ENCODE measurements around the gene TMEM121. TPM values are rescaled to one million over a fixed set of nuclear protein-coding genes. Genes with fewer than 3 reads are reported as not detected.

The TMEM121 gene
- total RNA-seq, 1 donor from 2014 or later: 4.0 TPM

DNA sequence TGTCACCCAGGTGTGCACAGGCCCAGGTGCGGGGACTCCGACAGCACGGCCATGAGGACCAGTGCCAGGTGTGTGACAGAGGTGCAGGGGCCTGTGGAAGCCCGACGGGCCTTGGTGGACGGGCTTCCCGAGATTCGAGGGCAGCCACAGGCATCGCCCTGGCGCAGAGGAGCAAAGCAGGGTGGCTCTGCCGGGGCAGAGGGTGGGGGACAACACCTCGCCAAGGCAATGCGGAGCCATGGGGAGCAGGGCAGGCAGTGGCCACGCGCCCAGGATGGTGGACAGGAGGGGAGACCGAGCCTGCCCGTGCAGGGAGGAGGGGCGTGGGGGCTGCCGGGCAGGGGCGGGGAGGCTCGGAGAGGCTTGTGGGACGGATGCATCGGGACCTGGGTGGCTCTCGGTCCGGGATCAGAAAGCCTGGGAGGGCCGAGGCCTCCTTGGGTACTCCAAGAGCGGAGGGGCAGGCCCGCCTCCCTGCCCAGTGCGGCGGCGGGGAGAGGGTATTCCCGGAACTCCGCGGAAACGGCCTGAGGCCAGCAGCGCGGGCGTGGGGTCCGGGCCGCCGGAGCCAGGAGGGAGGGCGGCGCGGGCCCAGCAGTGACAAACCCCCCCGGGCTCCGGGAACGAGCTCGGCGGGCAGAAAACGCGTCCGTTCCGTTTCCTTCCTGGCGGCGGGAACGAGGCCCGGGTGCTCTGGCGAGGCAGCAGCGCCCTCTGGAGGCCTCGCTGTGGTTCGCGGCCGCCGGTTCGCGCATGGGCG lies 1.6 kb downstream of the TMEM121 start:
- peaks cover under 1% of the 10 kb centered on the region for H3K36me3 Mint-ChIP-seq (ENCODE audit: low read depth, unreplicated experiment)
- Histone ChIP-seq H3K27me3 (ENCODE audit: insufficient read depth, low read length) (no peaks in the 10 kb centered on the region), H3K4me2 (ENCODE audit: low read length) (peak overlapping the region; percentile 87), H3K27ac (ENCODE audit: low read depth, low read length) (no peak overlapping the region), H2AFZ (ENCODE audit: low read depth, low read length) (peak overlapping the region; percentile 83), H3K36me3 (ENCODE audit: insufficient read depth, low read length) (no peaks in the 10 kb centered on the region), H3K9me3 (ENCODE audit: insufficient read depth, low read depth, low read length) (no peaks in the 10 kb centered on the region), H3K9ac (ENCODE audit: low read length) (peak overlapping the region; percentile 72), H4K20me1 (ENCODE audit: insufficient read depth, low read length) (no peaks in the 10 kb centered on the region), H3K4me1 (ENCODE audit: insufficient read depth, low read length) (peaks cover 7% of the 10 kb centered on the region), H3K4me3 (ENCODE audit: insufficient read depth, low read depth, low read length) (peak overlapping the region; percentile 56), H3K79me2 (ENCODE audit: insufficient read depth, low read length) (no peaks in the 10 kb centered on the region)
- peaks cover 28% of the 10 kb centered on the region for H3K27me3 Mint-ChIP-seq (ENCODE audit: low read depth, unreplicated experiment)
- peaks cover 2% of the 10 kb centered on the region for H3K9me3 Mint-ChIP-seq (ENCODE audit: unreplicated experiment)
- H3K4me1 Mint-ChIP-seq (ENCODE audit: low read depth, unreplicated experiment): no peaks in the 10 kb centered on the region
- FAIRE-seq (no peak), DNase-seq (ENCODE audit: low read depth) (peak; percentile 29)
- H3K27ac Mint-ChIP-seq (ENCODE audit: unreplicated experiment): no peak overlapping the region
- no peak overlapping the region for H3K4me3 Mint-ChIP-seq (ENCODE audit: unreplicated experiment)
- TF ChIP-seq, protein P1, sequence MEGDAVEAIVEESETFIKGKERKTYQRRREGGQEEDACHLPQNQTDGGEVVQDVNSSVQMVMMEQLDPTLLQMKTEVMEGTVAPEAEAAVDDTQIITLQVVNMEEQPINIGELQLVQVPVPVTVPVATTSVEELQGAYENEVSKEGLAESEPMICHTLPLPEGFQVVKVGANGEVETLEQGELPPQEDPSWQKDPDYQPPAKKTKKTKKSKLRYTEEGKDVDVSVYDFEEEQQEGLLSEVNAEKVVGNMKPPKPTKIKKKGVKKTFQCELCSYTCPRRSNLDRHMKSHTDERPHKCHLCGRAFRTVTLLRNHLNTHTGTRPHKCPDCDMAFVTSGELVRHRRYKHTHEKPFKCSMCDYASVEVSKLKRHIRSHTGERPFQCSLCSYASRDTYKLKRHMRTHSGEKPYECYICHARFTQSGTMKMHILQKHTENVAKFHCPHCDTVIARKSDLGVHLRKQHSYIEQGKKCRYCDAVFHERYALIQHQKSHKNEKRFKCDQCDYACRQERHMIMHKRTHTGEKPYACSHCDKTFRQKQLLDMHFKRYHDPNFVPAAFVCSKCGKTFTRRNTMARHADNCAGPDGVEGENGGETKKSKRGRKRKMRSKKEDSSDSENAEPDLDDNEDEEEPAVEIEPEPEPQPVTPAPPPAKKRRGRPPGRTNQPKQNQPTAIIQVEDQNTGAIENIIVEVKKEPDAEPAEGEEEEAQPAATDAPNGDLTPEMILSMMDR (IDR thresholded peaks at IDR 0.05; ENCODE audit: insufficient read depth, low read depth, low read length): peak; percentile 34
- TF ChIP-seq EZH2 (IDR thresholded peaks at IDR 0.05; ENCODE audit: insufficient read depth, low read length): no peak

DNA sequence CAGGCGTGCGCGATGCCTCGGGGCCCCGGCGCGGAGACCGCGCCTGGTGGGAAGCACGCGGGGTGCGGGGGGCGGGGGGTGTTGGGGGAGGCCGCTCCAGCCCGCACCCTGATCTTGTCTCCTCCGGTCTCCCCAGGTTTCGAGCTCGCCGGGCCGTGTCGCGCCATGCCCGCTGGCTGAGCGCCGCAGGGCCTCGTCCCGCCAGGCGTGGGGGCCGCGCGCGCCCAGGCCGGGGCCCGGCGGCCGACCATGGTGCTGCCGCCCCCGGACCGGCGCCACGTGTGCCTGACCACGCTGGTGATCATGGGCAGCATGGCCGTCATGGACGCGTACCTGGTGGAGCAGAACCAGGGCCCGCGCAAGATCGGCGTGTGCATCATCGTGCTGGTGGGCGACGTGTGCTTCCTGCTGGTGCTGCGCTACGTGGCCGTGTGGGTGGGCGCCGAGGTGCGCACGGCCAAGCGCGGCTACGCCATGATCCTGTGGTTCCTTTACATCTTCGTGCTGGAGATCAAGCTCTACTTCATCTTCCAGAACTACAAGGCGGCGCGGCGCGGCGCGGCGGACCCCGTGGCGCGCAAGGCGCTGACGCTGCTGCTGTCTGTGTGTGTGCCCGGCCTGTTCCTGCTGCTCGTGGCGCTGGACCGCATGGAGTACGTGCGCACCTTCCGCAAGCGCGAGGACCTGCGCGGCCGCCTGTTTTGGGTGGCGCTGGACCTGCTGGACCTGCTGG lies 2.4 kb downstream of the TMEM121 start:
- Mint-ChIP-seq H3K4me3 (ENCODE audit: unreplicated experiment) (no peak overlapping the region), H3K27me3 (ENCODE audit: low read depth, unreplicated experiment) (peaks cover 29% of the 10 kb centered on the region), H3K4me1 (ENCODE audit: low read depth, unreplicated experiment) (no peaks in the 10 kb centered on the region), H3K9me3 (ENCODE audit: unreplicated experiment) (peaks cover 2% of the 10 kb centered on the region), H3K36me3 (ENCODE audit: low read depth, unreplicated experiment) (peaks cover 1% of the 10 kb centered on the region), H3K27ac (ENCODE audit: unreplicated experiment) (no peak overlapping the region)
- peak overlapping the region; percentile 83 for H2AFZ ChIP-seq (ENCODE audit: low read depth, low read length)
- peak overlapping the region; percentile 56 for H3K4me3 ChIP-seq (ENCODE audit: insufficient read depth, low read depth, low read length)
- no peak overlapping the region for H3K27ac ChIP-seq (ENCODE audit: low read depth, low read length)
- DNase-seq (ENCODE audit: low read depth) (no peak), FAIRE-seq (no peak)
- H3K27me3 ChIP-seq (ENCODE audit: insufficient read depth, low read length): no peaks in the 10 kb centered on the region
- peak overlapping the region; percentile 87 for H3K4me2 ChIP-seq (ENCODE audit: low read length)
- H3K79me2 ChIP-seq (ENCODE audit: insufficient read depth, low read length): no peaks in the 10 kb centered on the region
- H3K36me3 ChIP-seq (ENCODE audit: insufficient read depth, low read length): no peaks in the 10 kb centered on the region
- no peaks in the 10 kb centered on the region for H3K9me3 ChIP-seq (ENCODE audit: insufficient read depth, low read depth, low read length)
- H3K4me1 ChIP-seq (ENCODE audit: insufficient read depth, low read length): peaks cover 7% of the 10 kb centered on the region
- H3K9ac ChIP-seq (ENCODE audit: low read length): no peak overlapping the region
- H4K20me1 ChIP-seq (ENCODE audit: insufficient read depth, low read length): no peaks in the 10 kb centered on the region
- no peak for TF ChIP-seq EZH2 (IDR thresholded peaks at IDR 0.05; ENCODE audit: insufficient read depth, low read length)
- TF ChIP-seq, protein P1 (IDR thresholded peaks at IDR 0.05; ENCODE audit: insufficient read depth, low read depth, low read length): no peak

DNA sequence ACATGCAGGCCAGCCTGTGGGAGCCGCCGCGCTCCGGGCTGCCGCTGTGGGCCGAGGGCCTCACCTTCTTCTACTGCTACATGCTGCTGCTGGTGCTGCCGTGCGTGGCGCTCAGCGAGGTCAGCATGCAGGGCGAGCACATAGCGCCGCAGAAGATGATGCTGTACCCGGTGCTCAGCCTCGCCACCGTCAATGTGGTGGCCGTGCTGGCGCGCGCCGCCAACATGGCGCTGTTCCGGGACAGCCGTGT lies 2.9 kb downstream of the TMEM121 start:
- Histone ChIP-seq H4K20me1 (ENCODE audit: insufficient read depth, low read length) (no peaks in the 10 kb centered on the region), H3K4me3 (ENCODE audit: insufficient read depth, low read depth, low read length) (peak overlapping the region; percentile 23), H3K9me3 (ENCODE audit: insufficient read depth, low read depth, low read length) (no peaks in the 10 kb centered on the region), H3K4me2 (ENCODE audit: low read length) (peak overlapping the region; percentile 87), H3K4me1 (ENCODE audit: insufficient read depth, low read length) (peaks cover 7% of the 10 kb centered on the region), H3K27me3 (ENCODE audit: insufficient read depth, low read length) (no peaks in the 10 kb centered on the region), H3K79me2 (ENCODE audit: insufficient read depth, low read length) (no peaks in the 10 kb centered on the region), H2AFZ (ENCODE audit: low read depth, low read length) (peak overlapping the region; percentile 83), H3K27ac (ENCODE audit: low read depth, low read length) (no peak overlapping the region), H3K9ac (ENCODE audit: low read length) (no peak overlapping the region), H3K36me3 (ENCODE audit: insufficient read depth, low read length) (no peaks in the 10 kb centered on the region)
- FAIRE-seq (no peak), DNase-seq (ENCODE audit: low read depth) (no peak)
- H3K4me1 Mint-ChIP-seq (ENCODE audit: low read depth, unreplicated experiment): no peaks in the 10 kb centered on the region
- H3K9me3 Mint-ChIP-seq (ENCODE audit: unreplicated experiment): peaks cover 2% of the 10 kb centered on the region
- H3K27me3 Mint-ChIP-seq (ENCODE audit: low read depth, unreplicated experiment): peaks cover 31% of the 10 kb centered on the region
- H3K27ac Mint-ChIP-seq (ENCODE audit: unreplicated experiment): no peak overlapping the region
- no peak for TF ChIP-seq EZH2 (IDR thresholded peaks at IDR 0.05; ENCODE audit: insufficient read depth, low read length)
- TF ChIP-seq, protein P1 (IDR thresholded peaks at IDR 0.05; ENCODE audit: insufficient read depth, low read depth, low read length): no peak
- no peak overlapping the region for H3K4me3 Mint-ChIP-seq (ENCODE audit: unreplicated experiment)
- peaks cover 1% of the 10 kb centered on the region for H3K36me3 Mint-ChIP-seq (ENCODE audit: low read depth, unreplicated experiment)
